B cell (primary cell): ENCODE results near the gene FBLN5. TPM values are rescaled to one million over a fixed set of nuclear protein-coding genes. Genes with fewer than 3 reads are reported as not detected.
A peak's percentile ranks its signal among the peaks of the same experiment; 100 is the strongest.

Experiments
- ATAC-seq: fragments of 200-7000 bp; cut with Tn5 transposase; one replicate; pipeline ENCODE4 v1.10.0; 2021; ENCODE audit warnings: low read depth, mild to moderate bottlenecking, moderate number of reproducible peaks, moderate library complexity
- CTCF ChIA-PET: fragments of 350-600 bp; sonication (Branson Sonifier 250); formaldehyde crosslinking; loops from one replicate; lab custom pipeline; 2021; ENCODE audit warnings: antibody characterized with exemption, inconsistent platforms; lab: Charles Lee
- POLR2A ChIA-PET: fragments of 350-600 bp; sonication (Branson Sonifier 250); formaldehyde crosslinking; loops from one replicate; lab custom pipeline; 2021; ENCODE audit warnings: antibody characterized with exemption; lab: Charles Lee
- DNase-seq: peaks from one replicate; pipeline ENCODE4 v3.0.0; 2013
- H2AFZ ChIP-seq: 2 replicates; pipeline ENCODE4 v1.6.1; 2012; ENCODE audit warnings: mild to moderate bottlenecking, low read depth, low read length; ENCODE audit not compliant: insufficient read depth, poor library complexity, severe bottlenecking
- H3K27ac ChIP-seq, 2 donors: 1 replicate in 1 of 2; 2 replicates in 1 of 2; pipeline ENCODE4 v1.5.1; 2012 to 2013; ENCODE audit warnings: low read length in 2 of 2, mild to moderate bottlenecking in 2 of 2, moderate library complexity in 1 of 2
- H3K27me3 ChIP-seq, 4 experiments: fragments of 200-600 bp in 1 of 4; sonication (generic) in 1 of 4; replicated peaks in 1 of 4; 1 replicate in 2 of 4; 2 replicates in 2 of 4; pipeline versions ENCODE4 v1.6.1 to v1.7.0; 2013 to 2016; ENCODE audit warnings: low read length in 3 of 4, mild to moderate bottlenecking in 2 of 4, mixed read lengths in 1 of 4, moderate library complexity in 1 of 4; ENCODE audit not compliant: insufficient read depth in 4 of 4, control insufficient read depth in 3 of 4; ENCODE audit errors: control extremely low read depth in 1 of 4
- H3K36me3 ChIP-seq, 2 experiments: replicated peaks in 1 of 2; 1 replicate in 1 of 2; 2 replicates in 1 of 2; pipeline versions ENCODE4 v1.6.1 to v1.7.1; 2013; ENCODE audit warnings: low read length in 1 of 2; ENCODE audit not compliant: insufficient read depth in 2 of 2, control insufficient read depth in 1 of 2; ENCODE audit errors: control extremely low read depth in 1 of 2, extremely low read depth in 1 of 2
- H3K4me1 ChIP-seq, 2 donors: fragments of 200-600 bp in 1 of 2; sonication (generic) in 1 of 2; 1 replicate in 1 of 2; 2 replicates in 1 of 2; pipeline versions ENCODE4 v1.5.1 to v1.6.1; 2013 to 2017; ENCODE audit warnings: low read length in 2 of 2; ENCODE audit not compliant: control insufficient read depth in 2 of 2, insufficient read depth in 2 of 2
- H3K4me2 ChIP-seq: replicated peaks from 2 replicates; pipeline ENCODE3; 2012; ENCODE audit warnings: mild to moderate bottlenecking, low read depth, low read length; ENCODE audit not compliant: poor library complexity, severe bottlenecking
- H3K4me3 ChIP-seq, 5 experiments: fragments of 200-600 bp in 1 of 5; sonication (generic) in 1 of 5; 1 replicate in 3 of 5; 2 replicates in 2 of 5; pipeline versions ENCODE4 v1.5.1 to v1.7.0; 2011 to 2016; ENCODE audit warnings: low read length in 4 of 5, mild to moderate bottlenecking in 4 of 5, low read depth in 2 of 5, control low read depth in 1 of 5, moderate library complexity in 1 of 5; ENCODE audit not compliant: insufficient read depth in 1 of 5; ENCODE audit errors: control extremely low read depth in 1 of 5, extremely low read depth in 1 of 5
- H3K79me2 ChIP-seq: fragments of 200-600 bp; sonication (generic); one replicate; pipeline ENCODE4 v1.6.0; 2016; ENCODE audit warnings: low read length; ENCODE audit not compliant: control insufficient read depth, insufficient read depth
- H3K9ac ChIP-seq: fragments of 200-600 bp; sonication (generic); 2 replicates; pipeline ENCODE4 v1.6.1; 2017; ENCODE audit warnings: mild to moderate bottlenecking, low read length, moderate library complexity
- H3K9me3 ChIP-seq, 3 donors: one replicate each; pipeline versions ENCODE4 v1.6.1 to v1.7.1; 2013; ENCODE audit warnings: low read length in 2 of 3; ENCODE audit not compliant: control insufficient read depth in 2 of 3, insufficient read depth in 1 of 3; ENCODE audit errors: control extremely low read depth in 1 of 3
- H4K20me1 ChIP-seq: 2 replicates; pipeline ENCODE4 v1.6.0; 2012; ENCODE audit warnings: mild to moderate bottlenecking, low read length; ENCODE audit not compliant: insufficient read depth, control insufficient read depth, poor library complexity, severe bottlenecking
- H3K27ac Mint-ChIP-seq: one replicate; pipeline ENCODE4 v1.8.0; 2021; ENCODE audit warnings: mixed read lengths
- H3K27me3 Mint-ChIP-seq: one replicate; pipeline ENCODE4 v1.8.0; 2021; ENCODE audit warnings: mixed read lengths
- H3K4me1 Mint-ChIP-seq: one replicate; pipeline ENCODE4 v1.8.0; 2021; ENCODE audit warnings: mixed read lengths
- H3K4me3 Mint-ChIP-seq: one replicate; pipeline ENCODE4 v1.8.0; 2021; ENCODE audit warnings: mixed read lengths
- H3K9me3 Mint-ChIP-seq: one replicate; pipeline ENCODE4 v1.8.0; 2022; ENCODE audit warnings: mixed read lengths; ENCODE audit not compliant: insufficient read depth
- CTCF ChIP-seq: fragments of 200-600 bp; IDR thresholded peaks from one replicate; pipeline ENCODE4 v1.8.0; 2022; ENCODE audit warnings: antibody characterized with exemption, mild to moderate bottlenecking
- EZH2 ChIP-seq: IDR thresholded peaks from 2 replicates; pipeline ENCODE4 v1.6.1; 2012; ENCODE audit warnings: borderline replicate concordance, low read depth, mild to moderate bottlenecking, moderate library complexity, low read length; ENCODE audit not compliant: insufficient read depth, poor library complexity, severe bottlenecking
- WGBS: methylation state at CpG from one replicate; pipeline ENCODE4 v1.1.5; 2013; ENCODE audit warnings: missing lambda C conversion rate; ENCODE audit not compliant: insufficient coverage; 5-methylcytosine and 5-hydroxymethylcytosine counted together
- intact Hi-C: fragments of 100-400 bp; cut with micrococcal nuclease; formaldehyde crosslinking; loops from one replicate; pipeline ENCODE4 v1.10.0; 2022
- polyA plus RNA-seq: library from polyadenylated mRNA; depleted of rRNA; stranded (reverse); fragments of >200 nt; gene quantifications from 2 replicates; pipeline ENCODE4 v1.2.3, GENCODE V29; 2012
- total RNA-seq, 2 donors: library from RNA; stranded (reverse); fragments of 120-200 nt in 1 of 2; gene quantifications; 1 replicate in 1 of 2; 2 replicates in 1 of 2; pipeline versions ENCODE4 v1.2.3 to v1.2.4, GENCODE V29; 2013 to 2022

Gene FBLN5
- total and polyA plus RNA-seq, 2 donors (not counting 1 experiment from before 2014, with no cell fraction given), result 0.31 to 0.37 TPM

DNA sequence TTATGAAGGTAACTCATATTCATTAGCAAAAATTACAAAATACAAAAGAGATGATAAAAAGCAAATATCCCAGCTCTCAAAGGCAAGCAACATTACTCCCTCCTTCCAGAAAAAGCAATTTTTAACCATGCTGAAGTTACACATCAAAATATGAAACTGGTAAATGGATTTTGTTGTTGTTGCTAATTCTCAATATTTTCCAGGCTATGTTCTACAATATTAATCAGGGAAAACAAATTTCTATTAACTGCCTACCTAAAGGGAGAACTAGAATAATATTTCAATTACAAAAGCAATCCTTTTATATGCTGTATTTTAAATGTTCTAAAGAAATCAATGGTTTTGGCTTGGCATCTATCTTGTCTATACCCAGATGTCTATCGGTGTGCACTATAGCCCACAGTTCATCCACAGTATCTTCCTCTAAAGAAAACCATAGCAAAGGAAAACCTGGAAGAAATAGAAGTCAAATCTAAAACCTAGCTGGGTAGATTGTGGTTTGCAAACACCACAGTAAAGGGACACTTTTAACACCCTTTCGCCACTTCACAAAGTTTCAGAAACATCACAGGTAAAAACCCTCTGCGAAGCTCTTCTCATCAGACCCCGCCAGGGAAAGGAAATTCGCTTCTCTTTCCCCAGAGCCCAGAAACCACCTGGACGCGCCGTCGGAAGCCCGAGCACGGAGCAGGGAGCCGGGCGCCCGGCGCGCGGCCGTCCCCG is 112.1 kb downstream of the FBLN5 start:
- H2AFZ ChIP-seq, result peak overlapping the region; percentile 83
- H3K4me1 Mint-ChIP-seq, result peaks cover 39% of the 10 kb centered on the region

More for the DNA sequence above, 112.1 kb downstream of the FBLN5 start:
- H3K4me1 ChIP-seq, result peaks cover 28 to 38% of the 10 kb centered on the region in 2 donors
- TF ChIP-seq EZH2 (no peak), CTCF (no peak)
- H3K9me3 ChIP-seq, result peaks cover 6 to 7% (median 6%) of the 10 kb centered on the region in 3 donors
- H3K79me2 ChIP-seq, result peaks cover 3% of the 10 kb centered on the region
- H4K20me1 ChIP-seq, result no peaks in the 10 kb centered on the region
- ChIA-PET POLR2A (interaction anchor here (0.9 kb wide), 1 partner anchor 13 kb away, joined by 3 read pairs; no protein-coding TSS in a partner anchor), CTCF (interaction anchor here (0.6 to 1.3 kb wide), 3 partner anchors 121 to 458 kb away, joined by 3 to 4 read pairs (median 3); no protein-coding TSS in a partner anchor)
- WGBS, result 6% methylated on average over 18 of the region's 19 CpGs
- Mint-ChIP-seq H3K27ac (peak overlapping the region; percentile 42), H3K27me3 (peaks cover 14% of the 10 kb centered on the region), H3K9me3 (peaks cover 3% of the 10 kb centered on the region), H3K4me3 (peak overlapping the region; percentile 80)
- no peak for ATAC-seq
- peak overlapping the region; percentile 92 for H3K4me2 ChIP-seq
- intact Hi-C loops, result loop anchor here (10.0 kb wide), 2 partner anchors 321 to 771 kb away; partner anchors contain the start of genes PPP4R3A and RPS6KA5
- H3K27me3 ChIP-seq, result peaks cover 0 to 28% (median 3%) of the 10 kb centered on the region in 4 experiments
- peak overlapping the region in 3 of 5 experiments; percentile 58 to 77 (median 69) for H3K4me3 ChIP-seq
- peak overlapping the region; percentile 71 for H3K9ac ChIP-seq
- no peak for DNase-seq
- H3K36me3 ChIP-seq, result no peaks in the 10 kb centered on the region
- H3K27ac ChIP-seq, result peak overlapping the region in 1 of 2 donors; percentile 45
